GM12892 (cell line): ENCODE results near the gene CEP162.
"Not testable (repeated sequence)": the region's sequence is repeated elsewhere in the genome, so short reads cannot be mapped to it uniquely, and the experiment has no call there.

Source experiments
- POLR2A ChIP-seq: IDR thresholded peaks from 2 replicates; pipeline ENCODE4 v1.6.1; 2011; ENCODE audit warnings: low read depth, low read length, control low read depth
- POLR2AphosphoS5 ChIP-seq: IDR thresholded peaks from 2 replicates; pipeline ENCODE4 v1.6.1; 2011; ENCODE audit warnings: low read depth, low read length, control low read depth

DNA sequence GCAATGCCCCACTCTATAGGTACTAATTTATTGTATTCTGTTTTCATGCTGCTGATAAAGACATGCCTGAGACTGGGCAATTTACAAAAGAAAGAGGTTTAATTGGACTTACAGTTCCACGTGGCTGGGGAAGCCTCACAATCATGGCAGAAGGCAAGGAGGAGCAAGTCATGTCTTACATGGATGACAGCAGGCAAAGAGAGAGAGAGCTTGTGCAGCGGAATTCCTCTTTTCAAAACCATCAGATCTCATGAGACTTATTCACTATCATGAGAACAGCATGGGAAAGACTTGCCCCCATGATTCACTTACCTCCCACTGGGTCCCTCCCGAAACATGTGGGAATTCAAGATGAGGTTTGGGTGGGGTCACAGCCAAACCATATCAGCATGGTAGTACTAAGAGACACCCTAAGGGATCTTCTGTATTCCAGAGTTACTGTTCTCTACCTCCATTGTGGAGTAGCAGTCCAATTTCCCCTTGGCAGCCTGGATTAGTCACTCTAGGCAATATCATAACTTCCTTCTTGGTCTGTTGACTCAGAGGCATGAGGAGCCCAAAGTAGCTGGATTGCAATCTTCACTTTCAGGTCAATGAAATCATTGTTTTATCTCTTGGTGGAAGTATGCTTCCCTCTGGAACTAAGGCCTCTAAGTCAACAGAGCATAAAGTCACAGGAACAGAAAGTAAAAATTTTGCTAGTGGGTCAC is 122.1 kb downstream of the CEP162 start:
- TF ChIP-seq POLR2AphosphoS5, POLR2A: not testable (repeated sequence)
